ENCODE measurements around the gene SMTNL1.

SMTNL1 gene

GRCh38 chr11:57539342-57539741 lies 1.9 kb downstream of the SMTNL1 start:
- DNase-seq (ENCODE audit: low spot score) = no peak
- TF ChIP-seq CTCF (IDR thresholded peaks at IDR 0.05; ENCODE audit: extremely low read depth, missing control alignments) = no peak

- no peak for DNase-seq (ENCODE audit: low spot score)
- TF ChIP-seq CTCF (IDR thresholded peaks at IDR 0.05; ENCODE audit: extremely low read depth, missing control alignments) = no peak
Measured at GRCh38 chr11:57541169-57541568, 3.8 kb downstream of the SMTNL1 start.

GRCh38 chr11:57542582-57542981 lies 5.2 kb downstream of the SMTNL1 start:
- no peak for DNase-seq (ENCODE audit: low spot score)

GRCh38 chr11:57543593-57543992 lies 6.2 kb downstream of the SMTNL1 start:
- no peak for TF ChIP-seq CTCF (IDR thresholded peaks at IDR 0.05; ENCODE audit: extremely low read depth, missing control alignments)
- DNase-seq (ENCODE audit: low spot score) = no peak

More at GRCh38 chr11:57542582-57542981, 5.2 kb downstream of the SMTNL1 start:
- TF ChIP-seq CTCF (IDR thresholded peaks at IDR 0.05; ENCODE audit: extremely low read depth, missing control alignments) = no peak

- TF ChIP-seq CTCF (IDR thresholded peaks at IDR 0.05; ENCODE audit: extremely low read depth, missing control alignments) = no peak
Measured at GRCh38 chr11:57544566-57544965, 7.2 kb downstream of the SMTNL1 start.

GRCh38 chr11:57545883-57546282 lies 8.5 kb downstream of the SMTNL1 start:
- TF ChIP-seq CTCF (IDR thresholded peaks at IDR 0.05; ENCODE audit: extremely low read depth, missing control alignments) = no peak
- DNase-seq (ENCODE audit: low spot score) = no peak

More at GRCh38 chr11:57544566-57544965, 7.2 kb downstream of the SMTNL1 start:
- DNase-seq (ENCODE audit: low spot score) = no peak

GRCh38 chr11:57546451-57546850 lies 9.1 kb downstream of the SMTNL1 start:
- DNase-seq (ENCODE audit: low spot score) = no peak
- TF ChIP-seq CTCF (IDR thresholded peaks at IDR 0.05; ENCODE audit: extremely low read depth, missing control alignments) = no peak

Measured in GM20000 (cell line).